GM12873 (cell line): Measurements from ENCODE around the gene GNAS.

ENCODE experiments used
- TF ChIP-seq, protein P1 (sequence below): IDR thresholded peaks from 2 replicates; pipeline ENCODE4 v1.5.1; 2012; ENCODE audit warnings: low read depth, mild to moderate bottlenecking, moderate library complexity, low read length, control low read depth; ENCODE audit not compliant: insufficient read depth; ENCODE audit errors: missing control alignments

The GNAS gene

GRCh38 chr20:58822149-58822548 lies 30.4 kb upstream of the GNAS start:
- TF ChIP-seq, protein P1, sequence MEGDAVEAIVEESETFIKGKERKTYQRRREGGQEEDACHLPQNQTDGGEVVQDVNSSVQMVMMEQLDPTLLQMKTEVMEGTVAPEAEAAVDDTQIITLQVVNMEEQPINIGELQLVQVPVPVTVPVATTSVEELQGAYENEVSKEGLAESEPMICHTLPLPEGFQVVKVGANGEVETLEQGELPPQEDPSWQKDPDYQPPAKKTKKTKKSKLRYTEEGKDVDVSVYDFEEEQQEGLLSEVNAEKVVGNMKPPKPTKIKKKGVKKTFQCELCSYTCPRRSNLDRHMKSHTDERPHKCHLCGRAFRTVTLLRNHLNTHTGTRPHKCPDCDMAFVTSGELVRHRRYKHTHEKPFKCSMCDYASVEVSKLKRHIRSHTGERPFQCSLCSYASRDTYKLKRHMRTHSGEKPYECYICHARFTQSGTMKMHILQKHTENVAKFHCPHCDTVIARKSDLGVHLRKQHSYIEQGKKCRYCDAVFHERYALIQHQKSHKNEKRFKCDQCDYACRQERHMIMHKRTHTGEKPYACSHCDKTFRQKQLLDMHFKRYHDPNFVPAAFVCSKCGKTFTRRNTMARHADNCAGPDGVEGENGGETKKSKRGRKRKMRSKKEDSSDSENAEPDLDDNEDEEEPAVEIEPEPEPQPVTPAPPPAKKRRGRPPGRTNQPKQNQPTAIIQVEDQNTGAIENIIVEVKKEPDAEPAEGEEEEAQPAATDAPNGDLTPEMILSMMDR, result no peak

- TF ChIP-seq, protein P1, result no peak
Observed at GRCh38 chr20:58822748-58823730, 29.5 kb upstream of the GNAS start.

- TF ChIP-seq, protein P1, result no peak
Observed at GRCh38 chr20:58824843-58825242, 27.7 kb upstream of the GNAS start.

- TF ChIP-seq, protein P1, result no peak
Observed at GRCh38 chr20:58825450-58825849, 27.1 kb upstream of the GNAS start.

GRCh38 chr20:58826271-58826670 lies 26.2 kb upstream of the GNAS start:
- TF ChIP-seq, protein P1, result no peak

DNA sequence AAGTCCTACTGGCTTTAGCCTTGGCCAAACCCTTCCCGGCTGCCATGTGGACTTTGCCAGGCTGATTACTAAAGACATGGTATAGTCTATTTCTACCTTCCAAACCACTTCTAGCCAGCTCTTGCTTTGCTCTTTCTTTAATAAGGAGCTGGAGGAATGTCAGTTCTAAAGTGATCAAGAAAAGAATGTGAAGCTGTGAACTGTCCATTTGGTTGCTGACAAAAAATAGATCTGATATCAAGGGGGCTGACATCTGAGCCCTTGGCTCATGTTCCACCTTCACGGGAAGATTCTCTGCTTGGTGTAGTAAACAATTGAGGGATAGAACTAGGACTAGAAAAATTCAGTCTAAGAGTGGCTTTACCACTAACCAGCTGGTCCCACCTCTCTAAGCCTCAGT lies 24.4 kb upstream of the GNAS start:
- TF ChIP-seq, protein P1, result no peak

DNA sequence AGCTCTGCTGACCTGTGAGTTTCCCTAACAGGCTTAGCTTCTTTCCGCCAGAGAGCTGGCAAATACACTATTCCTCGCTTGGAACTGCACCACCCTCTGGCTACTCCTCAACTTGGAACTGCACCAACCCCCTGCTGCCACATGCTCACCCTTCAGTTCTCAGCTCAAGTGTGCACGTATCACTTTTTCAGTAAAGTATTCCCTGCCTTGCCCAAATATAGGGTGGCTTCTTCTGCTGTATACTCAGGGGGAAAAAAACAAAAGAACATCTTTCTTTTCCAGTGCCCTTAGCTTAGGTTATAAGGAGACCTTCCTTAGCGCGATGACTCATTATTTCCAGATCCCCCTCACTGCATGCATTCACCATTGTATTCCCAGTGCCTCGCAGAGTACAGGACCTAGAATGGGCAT lies 23.0 kb upstream of the GNAS start:
- TF ChIP-seq, protein P1, result no peak
